ENCODE results near the gene GPRIN3.

GPRIN3 gene

DNA sequence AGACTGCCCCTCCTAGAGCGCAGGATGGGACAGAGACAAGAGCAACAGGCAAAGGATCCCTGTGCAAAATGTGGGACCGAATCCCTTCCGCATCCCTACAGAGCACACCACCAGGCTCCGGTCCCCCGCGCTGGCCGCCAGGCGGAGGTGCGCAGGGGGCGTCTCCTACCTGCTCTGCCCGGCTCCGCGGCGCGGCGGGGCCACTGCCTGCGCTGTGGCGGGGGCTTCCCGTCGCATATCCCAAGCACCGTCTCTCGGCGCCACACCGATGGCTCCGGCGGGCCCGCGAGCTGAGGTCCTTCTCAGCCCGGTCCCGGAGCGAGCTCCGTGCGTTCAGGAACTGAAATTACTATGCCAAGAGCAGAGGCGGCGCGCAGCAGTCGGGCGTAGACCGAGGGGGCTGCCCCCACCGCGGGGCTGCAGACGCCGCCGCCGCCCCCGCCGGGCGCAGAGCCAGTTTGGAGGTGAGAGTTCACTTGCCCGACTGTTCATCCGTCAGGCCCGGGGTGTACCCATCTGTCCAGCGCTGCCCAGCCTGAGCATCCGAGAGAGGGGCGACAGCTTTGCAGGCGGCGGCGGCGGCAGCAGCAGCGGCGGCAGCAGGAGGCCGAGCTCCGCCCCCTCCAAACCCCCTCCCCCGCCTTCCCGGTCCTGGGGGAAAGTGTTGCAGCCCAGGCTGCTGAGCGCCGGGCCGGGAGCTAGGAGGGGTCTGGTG is at the start of gene GPRIN3:
Gene GPRIN3 (minus strand): TSS at position 355 of the 715 bp plus-strand sequence. CDS start 57,690 bp downstream, outside the sequence.
- no peak for DNase-seq

- DNase-seq: no peak
These were observed 49.7 kb upstream of the GPRIN3 start for GRCh38 chr4:89357340-89357739.

- no peak for DNase-seq
These were observed 48.5 kb upstream of the GPRIN3 start for GRCh38 chr4:89356086-89356485.

DNA sequence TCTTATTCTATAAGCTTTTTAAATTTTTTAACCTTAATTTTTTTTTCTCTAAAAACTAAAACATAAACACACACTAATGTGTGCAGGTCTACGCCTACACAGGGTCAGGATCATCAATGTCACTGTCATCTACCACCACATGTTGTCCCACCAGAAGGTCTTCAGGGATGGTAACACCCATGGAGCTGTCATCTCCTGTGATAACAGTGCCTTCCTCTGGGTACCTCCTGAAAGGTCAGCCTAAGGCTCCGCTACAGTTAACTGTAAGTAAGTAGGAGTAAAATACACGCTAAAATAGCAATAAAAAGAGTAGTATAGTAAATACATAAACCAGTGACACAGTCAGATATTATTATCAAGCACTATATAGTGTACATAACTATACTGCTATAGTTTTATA is 45.9 kb upstream of the GPRIN3 start:
- DNase-seq: no peak

- DNase-seq: no peak
These were observed 44.9 kb upstream of the GPRIN3 start for GRCh38 chr4:89352541-89352940.

DNA sequence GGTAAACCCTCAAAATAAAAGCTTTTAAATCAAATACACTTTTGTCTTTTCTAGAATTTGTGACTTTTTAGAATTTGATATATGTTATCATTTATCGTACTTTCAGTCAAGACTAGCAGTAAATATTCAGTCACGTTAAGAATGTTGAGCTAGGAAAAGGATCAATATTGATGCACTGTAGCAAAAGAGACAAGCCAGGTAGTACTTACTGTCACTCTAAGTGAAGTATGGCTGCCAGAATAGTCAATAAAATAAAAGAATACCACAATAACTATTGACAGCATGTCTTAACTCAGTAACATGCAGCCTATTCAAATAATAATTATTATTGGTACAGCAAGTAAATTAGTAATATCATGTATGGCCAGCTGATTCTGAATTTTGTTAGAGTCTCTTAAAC is 43.6 kb upstream of the GPRIN3 start:
- no peak for DNase-seq

GRCh38 chr4:89347363-89348025 is 39.9 kb upstream of the GPRIN3 start:
- no peak for DNase-seq

DNA sequence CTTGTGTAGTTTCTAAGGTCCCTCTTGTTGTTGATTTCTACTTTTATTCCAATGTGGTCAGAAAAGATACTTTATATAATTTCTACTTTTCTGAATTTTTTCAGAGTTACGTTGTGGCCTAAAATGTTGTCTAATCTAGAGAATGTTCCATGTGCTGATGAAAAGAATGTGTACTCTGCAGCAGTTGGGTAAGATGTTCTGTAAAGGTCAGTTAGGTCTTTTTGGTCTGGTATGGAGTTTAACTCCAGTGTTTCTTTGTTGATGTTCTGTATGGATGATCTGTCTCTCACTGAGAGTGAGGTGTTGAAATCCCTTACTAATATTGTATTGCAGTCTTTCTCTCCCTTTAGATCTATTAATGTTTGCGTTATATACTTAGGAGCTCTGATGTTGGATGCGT is 37.0 kb upstream of the GPRIN3 start:
- DNase-seq: no peak

DNA sequence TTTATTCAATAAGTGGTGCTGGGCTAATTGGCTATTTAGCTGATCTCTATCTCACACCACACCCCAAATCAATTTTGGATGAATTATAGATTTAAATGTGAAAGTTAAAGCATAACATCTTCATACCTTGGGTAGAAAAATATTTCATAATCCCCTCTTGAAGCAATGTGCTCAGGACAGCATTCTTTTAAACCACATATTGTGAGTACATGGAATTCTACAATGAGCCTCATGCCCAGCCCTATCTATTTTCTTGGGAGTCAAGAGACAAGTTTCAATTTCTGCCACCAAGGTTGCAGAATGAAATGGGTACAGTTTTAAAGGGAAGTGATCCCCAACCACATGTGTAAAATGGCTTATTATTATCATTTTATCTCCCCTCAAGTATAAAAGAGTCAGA is 30.6 kb upstream of the GPRIN3 start:
- no peak for DNase-seq

GRCh38 chr4:89337681-89338080 is 30.1 kb upstream of the GPRIN3 start:
- DNase-seq: no peak

- DNase-seq: no peak
These were observed 29.3 kb upstream of the GPRIN3 start for GRCh38 chr4:89336818-89337420.

DNA sequence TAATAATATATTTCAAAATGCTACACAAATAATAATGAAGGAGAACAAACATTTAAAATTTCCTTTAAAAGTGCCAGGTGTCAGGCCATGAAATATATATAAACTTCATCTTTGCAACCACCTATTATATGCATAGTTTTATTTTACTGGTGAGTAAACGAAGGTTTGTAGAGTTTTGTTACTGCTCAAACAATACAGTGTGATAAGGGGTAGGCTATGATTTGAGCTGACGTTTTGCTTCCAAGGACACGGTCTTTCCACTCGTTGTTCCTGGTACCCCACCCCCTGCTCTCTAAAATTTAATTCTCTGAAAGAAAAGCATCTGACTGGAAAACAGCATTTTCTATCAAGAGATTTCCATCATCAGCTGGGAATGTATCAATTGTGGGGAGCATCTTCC is 27.2 kb upstream of the GPRIN3 start:
- no peak for DNase-seq

GRCh38 chr4:89334311-89334710 is 26.7 kb upstream of the GPRIN3 start:
- DNase-seq: no peak

DNA sequence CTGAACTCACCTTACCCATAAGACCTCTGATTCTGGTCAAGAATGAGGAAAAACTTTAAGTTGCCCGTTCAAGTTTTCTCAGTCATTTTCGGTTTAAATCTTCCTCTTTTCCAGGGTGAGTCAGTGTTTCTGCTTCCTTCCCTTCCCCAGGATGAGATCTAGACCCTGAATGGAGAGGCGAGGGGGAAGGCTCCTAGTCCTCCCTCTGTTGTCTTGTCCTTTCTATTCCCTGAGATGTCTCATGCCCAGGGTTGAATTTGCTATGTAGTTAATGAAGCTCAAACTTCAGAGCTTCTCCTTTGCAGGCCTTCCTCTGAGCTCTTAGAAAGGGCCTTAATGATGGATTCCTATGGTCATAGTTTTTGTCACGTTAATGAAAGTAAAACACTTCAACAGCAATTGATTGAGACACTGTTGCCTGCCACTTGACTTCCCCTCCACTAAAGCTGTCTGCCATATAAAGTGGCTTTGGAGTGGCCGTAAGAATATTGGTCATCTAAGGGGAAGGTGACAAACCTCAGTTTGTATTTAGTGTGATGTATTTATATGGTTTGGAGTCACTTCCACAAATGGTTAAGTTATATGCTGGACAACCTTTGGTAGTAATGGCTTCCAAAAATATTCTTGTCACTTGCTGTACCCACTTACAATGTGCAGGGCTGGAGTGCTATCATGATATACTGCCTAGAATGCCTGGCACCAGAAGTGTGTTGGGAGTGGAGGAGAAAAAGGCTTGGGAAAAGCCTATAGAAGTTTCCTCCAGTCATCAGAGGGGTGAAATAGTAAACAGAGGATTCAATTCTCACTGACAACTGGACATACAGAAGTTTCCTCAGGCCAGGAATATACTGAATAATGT is 24.3 kb upstream of the GPRIN3 start:
- DNase-seq: no peak

GRCh38 chr4:89331197-89331596 is 23.6 kb upstream of the GPRIN3 start:
- DNase-seq: no peak

- no peak for DNase-seq
These were observed 21.7 kb upstream of the GPRIN3 start for GRCh38 chr4:89329280-89329679.

- no peak for DNase-seq
These were observed 17.1 kb upstream of the GPRIN3 start for GRCh38 chr4:89324671-89325070.

DNA sequence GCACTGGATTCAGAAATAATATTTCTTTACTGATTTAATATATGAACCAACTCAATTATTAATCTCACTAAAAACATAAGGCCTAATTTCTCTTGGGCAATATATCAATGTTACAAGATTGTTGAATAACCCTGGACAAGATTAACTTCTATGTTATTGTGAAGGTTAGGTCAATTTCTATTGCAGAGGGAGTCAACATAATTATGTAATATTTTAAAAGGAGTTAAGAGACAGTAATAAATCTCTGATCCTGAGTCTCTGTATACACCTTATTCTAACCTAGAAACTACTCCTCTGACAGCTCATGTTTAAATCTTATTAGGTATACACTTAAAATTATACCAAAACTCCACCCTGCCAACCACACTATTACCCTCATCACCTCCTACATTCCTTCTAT is 15.1 kb upstream of the GPRIN3 start:
- DNase-seq: no peak

GRCh38 chr4:89319756-89320155 is 12.2 kb upstream of the GPRIN3 start:
- DNase-seq: no peak

- DNase-seq: no peak
These were observed 9.3 kb upstream of the GPRIN3 start for GRCh38 chr4:89316931-89317366.

DNA sequence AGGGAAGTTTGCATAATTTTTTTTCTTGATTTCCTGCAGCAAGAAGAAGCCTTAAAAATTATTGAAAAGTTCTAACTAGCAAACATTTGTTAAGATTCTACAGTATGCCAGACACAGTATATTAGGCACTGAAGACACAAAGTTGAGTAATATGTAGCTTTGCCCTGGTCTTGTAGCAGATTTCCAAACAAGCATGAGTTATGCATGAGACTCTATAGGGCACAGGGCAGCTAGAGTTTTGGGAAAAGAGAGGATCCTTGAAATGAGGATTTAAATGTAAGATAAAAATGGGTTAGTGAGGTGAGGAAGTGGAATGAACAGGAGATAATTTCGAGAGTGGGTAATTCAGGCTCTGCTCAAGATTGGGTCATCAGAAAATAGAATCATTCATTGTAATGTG is 8.6 kb upstream of the GPRIN3 start:
- DNase-seq: no peak

DNA sequence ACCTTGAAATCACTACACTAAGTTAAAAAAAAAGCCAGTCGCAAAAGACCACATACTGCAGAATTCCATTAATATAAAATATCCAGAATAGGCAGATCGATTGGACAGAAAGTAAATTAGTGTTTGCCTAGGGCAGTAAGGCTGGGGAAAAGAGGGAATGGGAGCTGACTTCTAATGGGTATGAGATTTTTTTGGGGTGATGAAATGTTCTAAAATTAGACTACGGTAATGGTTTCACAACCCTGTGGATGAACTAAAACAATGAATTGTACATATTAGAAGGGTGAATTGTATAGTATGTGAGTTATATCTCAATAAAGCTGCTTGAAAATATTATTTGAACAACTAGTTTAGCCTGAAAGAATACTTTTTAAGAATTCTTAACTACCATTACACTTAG is 6.7 kb upstream of the GPRIN3 start:
- no peak for DNase-seq

DNA sequence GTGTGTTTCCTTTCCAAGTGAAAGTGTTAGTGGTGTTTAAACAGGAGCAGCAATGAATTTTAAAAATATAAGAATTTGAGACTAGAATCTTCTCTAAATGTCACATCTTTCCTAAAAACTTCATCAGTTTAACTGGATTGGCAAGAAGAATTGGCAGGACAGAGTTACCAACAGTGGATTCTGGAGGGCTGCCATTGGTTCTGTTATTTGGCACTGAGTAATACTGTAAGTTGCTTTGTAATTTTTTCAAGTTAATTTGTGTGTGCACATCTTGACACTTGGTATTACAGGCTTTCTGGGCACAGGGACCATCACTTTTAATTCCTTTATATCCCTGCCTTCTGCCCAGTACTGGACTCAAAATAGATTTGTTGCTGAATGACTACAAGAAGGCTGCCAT is 4.5 kb upstream of the GPRIN3 start:
- DNase-seq: no peak
